ENCODE data around the gene CISTR.

- no peak for TF ChIP-seq POLR2AphosphoS5 (IDR thresholded peaks at IDR 0.05)
- no peak for TF ChIP-seq POLR2A (IDR thresholded peaks at IDR 0.05)
- no peak for TF ChIP-seq CTCF (IDR thresholded peaks at IDR 0.05)
- no peak for TF ChIP-seq EP300 (IDR thresholded peaks at IDR 0.05)
These were observed 52.1 kb downstream of the CISTR start for GRCh38 chr12:53699678-53700025.
